ENCODE measurements around the gene TMEM115.

GRCh38 chr3:50380405-50381085 lies 21.2 kb upstream of the TMEM115 start:
- TF ChIP-seq CTCF (IDR thresholded peaks at IDR 0.05): no peak
- TF ChIP-seq POLR2AphosphoS5 (IDR thresholded peaks at IDR 0.05): no peak
- TF ChIP-seq POLR2A (IDR thresholded peaks at IDR 0.05): no peak

All from prostate gland (tissue), 2 donors.